PFSK-1 (cell line): ENCODE measurements around the gene ADCY1.

ENCODE experiments used
- FOXP2 ChIP-seq: optimal IDR thresholded peaks from 2 replicates; pipeline ENCODE3; 2011; ENCODE audit warnings: borderline replicate concordance, control low read depth, inconsistent platforms; ENCODE audit not compliant: insufficient read depth; ENCODE audit errors: extremely low read length, extremely low read depth
- POLR2AphosphoS5 ChIP-seq: IDR thresholded peaks from 2 replicates; pipeline ENCODE4 v1.6.1; 2012; ENCODE audit warnings: low read depth, mild to moderate bottlenecking, control low read depth, low read length, moderate library complexity
- REST ChIP-seq, 2 experiments: IDR thresholded peaks; 2 replicates each; pipeline versions ENCODE4 v1.6.1 to v1.8.0; 2011 to 2012; ENCODE audit warnings: low read depth in 2 of 2, low read length in 2 of 2, control low read depth in 1 of 2, inconsistent platforms in 1 of 2, mild to moderate bottlenecking in 1 of 2, moderate library complexity in 1 of 2; ENCODE audit not compliant: insufficient read depth in 1 of 2
- SIN3A ChIP-seq: IDR thresholded peaks from 2 replicates; pipeline ENCODE4 v1.6.1; 2012; ENCODE audit warnings: mild to moderate bottlenecking, low read length, moderate library complexity, borderline replicate concordance; ENCODE audit not compliant: insufficient read depth
- TAF1 ChIP-seq: IDR thresholded peaks from 2 replicates; pipeline ENCODE4 v1.6.1; 2012; ENCODE audit warnings: low read length, control low read depth, borderline replicate concordance; ENCODE audit not compliant: insufficient read depth

- no peak for TF ChIP-seq POLR2AphosphoS5
- no peak for TF ChIP-seq REST (IDR thresholded peaks at IDR 0.05; ENCODE audit: insufficient read depth in 1 of 2, low read depth in 2 of 2, low read length in 2 of 2)
- TF ChIP-seq TAF1 = no peak
- TF ChIP-seq SIN3A = no peak
- no peak for TF ChIP-seq FOXP2
Observed at GRCh38 chr7:45665172-45665571, 91.0 kb downstream of the ADCY1 start.
